ENCODE results near the gene SMAD4. TPM values are rescaled to one million over a fixed set of nuclear protein-coding genes. Genes with fewer than 3 reads are reported as not detected.

SMAD4 gene
- polyA plus RNA-seq, 2 of the 4 experiments (the other 2 are of a cell fraction), result 52.1 to 107 TPM

- 95% methylated on average over 6 of the region's 6 CpGs for WGBS (ENCODE audit: missing lambda C conversion rate)
- H3K9me3 ChIP-seq, result no peaks in the 10 kb centered on the region
- ChIA-PET CTCF (no interaction called here), POLR2A (no interaction called here)
- no peak overlapping the region for H3K27ac ChIP-seq
- H3K4me2 ChIP-seq, result no peak overlapping the region
- ATAC-seq, result no peak
- H3K4me3 ChIP-seq, result no peak overlapping the region
- TF ChIP-seq JUN (IDR thresholded peaks at IDR 0.05) (no peak), CHD2 (IDR thresholded peaks at IDR 0.05; ENCODE audit: low read length, partially characterized antibody) (no peak), HEYL (CRISPR knock-in tag; IDR thresholded peaks at IDR 0.05) (no peak), TP53 (CRISPR knock-in tag; IDR thresholded peaks at IDR 0.05) (no peak), BHLHE40 (IDR thresholded peaks at IDR 0.05; ENCODE audit: low read depth, low read length) (no peak), ZNF302 (CRISPR knock-in tag; IDR thresholded peaks at IDR 0.05) (no peak), NFE2L2 (conservative IDR thresholded peaks at IDR 0.05; ENCODE audit: low read length) (no peak), SREBF2 (IDR thresholded peaks at IDR 0.05) (no peak), EP300 (IDR thresholded peaks at IDR 0.05) (no peak), HOXA7 (CRISPR knock-in tag; IDR thresholded peaks at IDR 0.05) (no peak), POLR2A (IDR thresholded peaks at IDR 0.05; ENCODE audit: low read length) (no peak), CBX2 (IDR thresholded peaks at IDR 0.05; ENCODE audit: borderline replicate concordance, low read depth) (no peak), ZFP36 (IDR thresholded peaks at IDR 0.05; ENCODE audit: borderline replicate concordance, partially characterized antibody) (no peak), REST (IDR thresholded peaks at IDR 0.05) (no peak), HMGXB4 (CRISPR knock-in tag; IDR thresholded peaks at IDR 0.05; ENCODE audit: borderline replicate concordance) (no peak), USF2 (IDR thresholded peaks at IDR 0.05) (no peak), MYC (IDR thresholded peaks at IDR 0.05; ENCODE audit: borderline replicate concordance, low read length) (no peak), CEBPB (IDR thresholded peaks at IDR 0.05) (no peak), EHMT2 (IDR thresholded peaks at IDR 0.05; ENCODE audit: low read depth) (no peak), ATOH8 (CRISPR knock-in tag; IDR thresholded peaks at IDR 0.05; ENCODE audit: low read depth) (no peak)
- no peak for DNase-seq (ENCODE audit: low read depth in 1 of 2, low spot score in 1 of 2)
- FAIRE-seq, result no peak
- H3K4me1 ChIP-seq, result peaks cover 21% of the 10 kb centered on the region
These were observed 42.7 kb downstream of the SMAD4 start for GRCh38 chr18:51072586-51073313.

- no peak for ATAC-seq
- peaks cover 10% of the 10 kb centered on the region; the same call in 2 of the 3 replicates for H3K4me1 ChIP-seq
- ChIA-PET CTCF (no interaction called here), POLR2A (no interaction called here)
- H3K4me2 ChIP-seq, result no peak overlapping the region
- H3K4me3 ChIP-seq, result no peak overlapping the region
- H3K27ac ChIP-seq, result no peak overlapping the region
- TF ChIP-seq TFCP2L1 (CRISPR knock-in tag; IDR thresholded peaks at IDR 0.05) (no peak), ZSCAN20 (CRISPR knock-in tag; IDR thresholded peaks at IDR 0.05) (no peak), TP53 (CRISPR knock-in tag; IDR thresholded peaks at IDR 0.05) (no peak), CBX2 (IDR thresholded peaks at IDR 0.05; ENCODE audit: borderline replicate concordance, low read depth) (no peak), EHMT2 (IDR thresholded peaks at IDR 0.05; ENCODE audit: low read depth) (no peak), CTCF (IDR thresholded peaks at IDR 0.05) (no peak), FOSB (CRISPR knock-in tag; IDR thresholded peaks at IDR 0.05) (no peak), CEBPB (IDR thresholded peaks at IDR 0.05) (no peak), KDM1A (IDR thresholded peaks at IDR 0.05; ENCODE audit: low read depth) (no peak), EHF (CRISPR knock-in tag; IDR thresholded peaks at IDR 0.05) (no peak), EP300 (IDR thresholded peaks at IDR 0.05) (no peak), MAFK (IDR thresholded peaks at IDR 0.05; ENCODE audit: partially characterized antibody) (no peak), NR3C1 (IDR thresholded peaks at IDR 0.05) (no peak), RARB (CRISPR knock-in tag; IDR thresholded peaks at IDR 0.05) (no peak)
- H3K9me3 ChIP-seq, result no peaks in the 10 kb centered on the region
- DNase-seq (ENCODE audit: low read depth in 1 of 2, low spot score in 1 of 2), result no peak
- FAIRE-seq, result no peak
- WGBS (ENCODE audit: missing lambda C conversion rate), result 91% methylated on average over 1 of the region's 1 CpG
These were observed 44.6 kb downstream of the SMAD4 start for GRCh38 chr18:51074605-51075004.
